ENCODE measurements around the gene ZDHHC1.

Gene ZDHHC1

DNA sequence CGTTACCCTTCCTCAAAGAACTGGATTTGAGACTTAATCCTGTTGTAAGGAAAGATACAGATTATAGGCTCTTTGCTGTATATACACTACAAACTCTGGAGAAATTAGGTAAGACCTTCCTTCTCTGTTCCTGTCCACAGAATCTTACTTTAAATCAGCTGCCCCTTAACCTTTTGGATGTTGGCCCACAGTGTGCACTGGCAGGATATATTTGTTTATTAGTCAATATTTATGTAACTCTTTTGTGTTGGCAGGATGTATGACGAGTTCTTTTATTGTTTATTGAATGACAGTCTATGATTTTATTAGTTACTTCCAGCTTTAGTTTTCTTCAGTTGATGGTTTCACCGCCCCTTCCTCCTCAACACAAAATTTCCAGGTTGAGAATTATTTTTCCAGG is 69.9 kb downstream of the ZDHHC1 start:
- Histone ChIP-seq H3K4me1 (peaks cover 6% of the 10 kb centered on the region), H3K4me3 (ENCODE audit: low read depth, low read length) (no peak overlapping the region), H3K4me2 (ENCODE audit: low read length) (no peak overlapping the region), H2AFZ (no peak overlapping the region), H3K79me2 (no peaks in the 10 kb centered on the region), H3K27ac (no peak overlapping the region), H3K9me3 (ENCODE audit: control insufficient read depth, low read length) (no peaks in the 10 kb centered on the region), H3K36me3 (ENCODE audit: control insufficient read depth, insufficient read depth, low read length) (no peaks in the 10 kb centered on the region), H3K9ac (no peak overlapping the region), H3K27me3 (ENCODE audit: control insufficient read depth, insufficient read depth, low read length) (no peaks in the 10 kb centered on the region)
- TF ChIP-seq, protein P1, sequence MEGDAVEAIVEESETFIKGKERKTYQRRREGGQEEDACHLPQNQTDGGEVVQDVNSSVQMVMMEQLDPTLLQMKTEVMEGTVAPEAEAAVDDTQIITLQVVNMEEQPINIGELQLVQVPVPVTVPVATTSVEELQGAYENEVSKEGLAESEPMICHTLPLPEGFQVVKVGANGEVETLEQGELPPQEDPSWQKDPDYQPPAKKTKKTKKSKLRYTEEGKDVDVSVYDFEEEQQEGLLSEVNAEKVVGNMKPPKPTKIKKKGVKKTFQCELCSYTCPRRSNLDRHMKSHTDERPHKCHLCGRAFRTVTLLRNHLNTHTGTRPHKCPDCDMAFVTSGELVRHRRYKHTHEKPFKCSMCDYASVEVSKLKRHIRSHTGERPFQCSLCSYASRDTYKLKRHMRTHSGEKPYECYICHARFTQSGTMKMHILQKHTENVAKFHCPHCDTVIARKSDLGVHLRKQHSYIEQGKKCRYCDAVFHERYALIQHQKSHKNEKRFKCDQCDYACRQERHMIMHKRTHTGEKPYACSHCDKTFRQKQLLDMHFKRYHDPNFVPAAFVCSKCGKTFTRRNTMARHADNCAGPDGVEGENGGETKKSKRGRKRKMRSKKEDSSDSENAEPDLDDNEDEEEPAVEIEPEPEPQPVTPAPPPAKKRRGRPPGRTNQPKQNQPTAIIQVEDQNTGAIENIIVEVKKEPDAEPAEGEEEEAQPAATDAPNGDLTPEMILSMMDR (IDR thresholded peaks at IDR 0.05): no peak

DNA sequence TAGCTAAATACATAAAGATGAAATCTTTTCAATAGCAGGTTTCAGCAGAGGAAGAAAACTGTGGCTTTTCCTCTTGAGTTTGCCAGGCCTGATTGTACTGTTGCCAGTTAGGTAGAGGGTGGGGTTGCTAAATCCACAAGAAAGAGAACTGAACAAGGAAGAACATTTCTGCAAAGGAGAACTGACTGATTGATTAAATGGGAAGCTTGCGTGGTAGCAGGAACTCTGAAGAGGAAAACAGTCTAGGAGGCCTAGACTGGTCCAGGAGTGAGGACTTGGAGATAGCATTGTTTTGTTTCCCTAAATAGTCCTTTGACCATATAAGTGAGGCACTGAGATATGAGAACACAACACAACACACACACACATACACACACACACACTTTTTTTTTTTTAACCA is 70.9 kb downstream of the ZDHHC1 start:
- H3K4me3 ChIP-seq (ENCODE audit: low read depth, low read length): no peak overlapping the region
- no peaks in the 10 kb centered on the region for H3K79me2 ChIP-seq
- peaks cover 6% of the 10 kb centered on the region for H3K4me1 ChIP-seq
- H3K9me3 ChIP-seq (ENCODE audit: control insufficient read depth, low read length): no peaks in the 10 kb centered on the region
- no peak overlapping the region for H3K27ac ChIP-seq
- no peaks in the 10 kb centered on the region for H3K27me3 ChIP-seq (ENCODE audit: control insufficient read depth, insufficient read depth, low read length)
- no peak overlapping the region for H3K4me2 ChIP-seq (ENCODE audit: low read length)
- no peaks in the 10 kb centered on the region for H3K36me3 ChIP-seq (ENCODE audit: control insufficient read depth, insufficient read depth, low read length)
- no peak overlapping the region for H3K9ac ChIP-seq
- TF ChIP-seq, protein P1 (IDR thresholded peaks at IDR 0.05): no peak
- no peak overlapping the region for H2AFZ ChIP-seq

All from parathyroid adenoma (tissue), 2 donors.